Activated T-helper 17 cell treated with anti-CD3 and anti-CD28 coated beads, Interleukin-2, amount 50 U/mL, for 72 hours (primary cell): ENCODE measurements around the gene PRPF38A. TPM values are rescaled to one million over a fixed set of nuclear protein-coding genes. Genes with fewer than 3 reads are reported as not detected.
A peak's percentile ranks its signal among the peaks of the same experiment; 100 is the strongest.

Source experiments
- ATAC-seq: fragments of 150-1000 bp; cut with Tn5 transposase; replicated peaks from 2 replicates; pipeline ENCODE4 v1.10.0; 2021; ENCODE audit warnings: mild to moderate bottlenecking, moderate library complexity
- H3K27ac Mint-ChIP-seq: one replicate; pipeline ENCODE4 v1.8.0; 2022; ENCODE audit warnings: mixed read lengths
- H3K27me3 Mint-ChIP-seq: one replicate; pipeline ENCODE4 v1.8.0; 2022; ENCODE audit warnings: mixed read lengths
- H3K36me3 Mint-ChIP-seq: one replicate; pipeline ENCODE4 v1.8.0; 2022; ENCODE audit warnings: low read depth, mild to moderate bottlenecking, mixed read lengths
- H3K4me1 Mint-ChIP-seq: one replicate; pipeline ENCODE4 v1.8.0; 2022; ENCODE audit warnings: mixed read lengths
- H3K4me3 Mint-ChIP-seq: one replicate; pipeline ENCODE4 v1.8.0; 2022; ENCODE audit warnings: mild to moderate bottlenecking, mixed read lengths
- H3K9me3 Mint-ChIP-seq: one replicate; pipeline ENCODE4 v1.8.0; 2022; ENCODE audit warnings: mixed read lengths
- total RNA-seq, 2 donors: library from RNA; stranded (reverse); gene quantifications; one replicate each; pipeline ENCODE4 v1.2.3, GENCODE V29; 2022

The PRPF38A gene
- total RNA-seq, 2 donors from 2014 or later, result 63.1 to 82.5 TPM

DNA sequence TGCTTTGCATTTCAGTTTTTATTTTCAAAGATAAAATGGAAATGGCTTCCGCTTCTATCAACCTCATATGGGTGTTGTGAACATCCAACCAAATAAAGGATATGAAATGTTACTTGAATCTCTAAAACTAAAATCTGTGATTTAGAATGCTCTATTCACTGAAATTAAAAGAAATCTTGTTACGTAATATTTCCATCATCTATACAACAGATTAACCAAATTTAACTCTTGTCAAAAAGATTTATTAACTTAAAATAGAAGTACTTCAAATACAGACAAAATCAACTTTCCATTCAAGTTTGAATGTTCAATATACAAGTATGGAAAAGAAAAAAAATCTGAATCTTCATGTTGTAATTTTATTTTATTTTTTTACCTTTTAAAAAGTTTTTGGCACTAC, 18.7 kb downstream of the PRPF38A start:
- H3K36me3 Mint-ChIP-seq, result peaks cover 70% of the 10 kb centered on the region

DNA sequence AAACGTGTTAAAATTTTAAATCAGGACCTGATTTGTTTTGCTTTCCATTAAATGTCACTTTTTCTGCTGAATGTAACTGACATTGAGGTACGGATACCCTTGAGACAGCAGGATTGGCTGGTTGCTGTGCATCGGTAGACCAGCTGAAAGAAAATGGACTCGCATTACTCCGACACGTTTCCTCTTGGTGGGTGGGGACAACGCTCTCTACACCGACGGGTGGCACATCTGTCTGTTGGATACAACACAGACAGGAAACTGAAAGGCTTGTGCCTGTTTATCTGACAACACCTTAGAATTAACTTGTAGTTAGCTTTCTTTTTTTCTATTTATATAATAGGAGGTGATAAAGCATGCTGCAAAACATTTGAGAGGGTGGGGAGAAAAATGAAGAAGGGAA, 19.4 kb downstream of the PRPF38A start:
- Mint-ChIP-seq H3K9me3 (no peaks in the 10 kb centered on the region), H3K4me3 (peak overlapping the region; percentile 72), H3K4me1 (peaks cover 36% of the 10 kb centered on the region), H3K36me3 (peaks cover 65% of the 10 kb centered on the region), H3K27ac (peak overlapping the region; percentile 87), H3K27me3 (no peaks in the 10 kb centered on the region)
- peak; percentile 93 for ATAC-seq

More for the DNA sequence above, 18.7 kb downstream of the PRPF38A start:
- H3K27ac Mint-ChIP-seq, result no peak overlapping the region
- H3K27me3 Mint-ChIP-seq, result no peaks in the 10 kb centered on the region
- no peaks in the 10 kb centered on the region for H3K9me3 Mint-ChIP-seq
- H3K4me1 Mint-ChIP-seq, result peaks cover 36% of the 10 kb centered on the region
- no peak for ATAC-seq
- no peak overlapping the region for H3K4me3 Mint-ChIP-seq

DNA sequence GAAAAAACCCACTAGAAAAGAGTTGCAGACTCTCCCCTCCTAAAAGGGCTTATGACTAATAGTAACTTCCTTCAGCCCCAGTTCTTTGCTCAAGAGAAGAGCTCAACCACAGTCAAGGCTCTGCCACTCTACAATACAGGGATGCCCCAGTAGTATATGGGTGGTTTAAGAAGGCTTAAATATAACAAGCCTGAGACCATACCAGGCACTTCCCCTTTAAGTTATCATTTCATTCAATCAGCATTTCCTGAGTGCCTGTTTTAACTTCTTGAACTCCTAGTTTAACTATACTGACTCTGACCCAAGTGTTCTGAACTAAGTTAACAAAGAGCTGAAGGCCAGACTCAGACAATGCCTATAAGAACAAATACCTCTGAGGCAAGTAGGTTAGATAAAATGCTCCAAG, 19.8 kb downstream of the PRPF38A start:
- Mint-ChIP-seq H3K27ac (peak overlapping the region; percentile 87), H3K27me3 (no peaks in the 10 kb centered on the region), H3K36me3 (peaks cover 60% of the 10 kb centered on the region), H3K4me3 (peak overlapping the region; percentile 72), H3K4me1 (peaks cover 36% of the 10 kb centered on the region), H3K9me3 (no peaks in the 10 kb centered on the region)
- peak; percentile 94 for ATAC-seq

DNA sequence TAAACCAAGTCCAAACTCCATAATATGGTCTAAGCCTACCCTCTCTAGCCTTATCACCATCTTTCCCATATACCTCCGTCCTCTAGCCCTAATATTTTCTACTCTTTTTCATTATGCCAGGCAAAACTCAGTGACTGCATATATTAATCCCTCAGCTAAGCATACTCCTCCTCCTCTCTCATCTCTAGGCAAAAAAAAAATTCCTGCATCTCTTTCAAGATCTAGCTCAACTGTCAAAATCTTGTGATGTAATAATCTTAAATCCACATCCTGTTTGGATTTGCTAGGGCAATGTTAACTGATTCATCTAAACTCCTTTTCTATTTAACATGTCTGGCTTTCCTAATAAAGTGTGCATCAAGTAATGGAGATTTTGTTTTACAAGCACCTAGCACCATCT, 20.4 kb downstream of the PRPF38A start:
- Mint-ChIP-seq H3K9me3 (no peaks in the 10 kb centered on the region), H3K27ac (peak overlapping the region; percentile 87), H3K4me3 (peak overlapping the region; percentile 72), H3K4me1 (peaks cover 31% of the 10 kb centered on the region), H3K27me3 (no peaks in the 10 kb centered on the region), H3K36me3 (peaks cover 54% of the 10 kb centered on the region)
- ATAC-seq, result no peak

DNA sequence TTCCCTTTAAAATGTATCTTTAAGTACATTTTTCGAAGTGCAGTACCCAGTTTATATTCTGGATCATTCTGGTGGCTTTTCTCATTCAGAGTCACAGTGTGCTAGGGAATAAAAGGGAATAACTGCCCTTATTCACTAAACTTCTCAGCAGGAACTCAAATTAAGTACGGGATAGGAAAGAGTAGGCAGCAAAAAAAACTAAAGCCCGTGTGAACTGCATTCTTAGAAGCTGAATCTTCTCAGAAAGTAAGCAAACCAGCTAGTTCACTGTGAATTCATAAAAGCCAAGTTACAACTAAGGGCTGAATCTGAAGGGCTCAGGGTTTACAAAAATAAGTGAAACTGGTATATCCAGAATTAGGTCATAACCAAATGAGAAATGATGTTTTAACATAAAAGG, 22.0 kb downstream of the PRPF38A start:
- H3K27ac Mint-ChIP-seq, result peak overlapping the region; percentile 87
- ATAC-seq, result no peak
- no peaks in the 10 kb centered on the region for H3K9me3 Mint-ChIP-seq
- H3K27me3 Mint-ChIP-seq, result no peaks in the 10 kb centered on the region
- H3K4me3 Mint-ChIP-seq, result peak overlapping the region; percentile 4
- H3K4me1 Mint-ChIP-seq, result peaks cover 31% of the 10 kb centered on the region
- H3K36me3 Mint-ChIP-seq, result peaks cover 55% of the 10 kb centered on the region

DNA sequence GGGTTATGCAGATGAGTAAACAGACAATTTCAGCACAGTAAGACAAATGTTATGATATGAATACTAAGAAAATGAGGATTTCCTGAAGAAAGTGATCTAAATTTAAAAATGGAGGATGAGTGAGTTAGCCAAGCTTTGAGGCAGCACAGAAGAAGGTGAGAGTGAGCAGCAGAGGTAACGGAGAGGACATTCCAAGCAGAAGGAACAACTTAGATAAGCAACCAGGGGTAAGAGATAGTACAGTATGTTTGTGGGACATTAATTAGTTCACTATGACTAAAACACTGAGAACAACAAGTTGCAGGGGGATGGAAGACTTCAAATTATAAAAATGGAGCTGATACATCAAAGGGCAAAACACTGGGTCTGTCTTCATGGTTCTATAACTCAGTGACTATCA, 22.8 kb downstream of the PRPF38A start:
- Mint-ChIP-seq H3K27ac (no peak overlapping the region), H3K27me3 (no peaks in the 10 kb centered on the region), H3K36me3 (peaks cover 55% of the 10 kb centered on the region), H3K9me3 (no peaks in the 10 kb centered on the region), H3K4me1 (peaks cover 31% of the 10 kb centered on the region), H3K4me3 (no peak overlapping the region)
- ATAC-seq, result no peak

DNA sequence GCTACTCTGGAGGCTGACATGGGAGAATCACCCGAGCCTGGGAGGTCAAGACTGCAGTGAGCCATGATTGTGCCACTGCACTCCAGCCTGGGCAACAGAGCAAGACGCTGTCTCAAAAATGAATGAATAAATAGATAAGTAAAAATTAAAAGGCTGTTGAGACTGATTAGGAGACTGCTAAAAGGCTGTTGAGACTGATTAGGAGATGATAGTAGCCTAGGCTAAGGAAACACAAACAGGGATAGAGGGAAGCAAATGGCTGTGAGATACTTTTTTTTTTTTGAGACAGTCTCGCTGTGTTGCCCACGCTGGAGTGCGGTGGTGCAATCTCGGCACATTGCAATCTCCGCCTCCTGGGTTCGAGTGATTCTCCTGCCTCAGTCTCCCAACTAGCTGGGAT, 28.4 kb downstream of the PRPF38A start:
- Mint-ChIP-seq H3K4me1 (no peaks in the 10 kb centered on the region), H3K27me3 (no peaks in the 10 kb centered on the region), H3K27ac (no peak overlapping the region), H3K9me3 (no peaks in the 10 kb centered on the region), H3K36me3 (peaks cover 79% of the 10 kb centered on the region), H3K4me3 (no peak overlapping the region)
- ATAC-seq, result no peak

DNA sequence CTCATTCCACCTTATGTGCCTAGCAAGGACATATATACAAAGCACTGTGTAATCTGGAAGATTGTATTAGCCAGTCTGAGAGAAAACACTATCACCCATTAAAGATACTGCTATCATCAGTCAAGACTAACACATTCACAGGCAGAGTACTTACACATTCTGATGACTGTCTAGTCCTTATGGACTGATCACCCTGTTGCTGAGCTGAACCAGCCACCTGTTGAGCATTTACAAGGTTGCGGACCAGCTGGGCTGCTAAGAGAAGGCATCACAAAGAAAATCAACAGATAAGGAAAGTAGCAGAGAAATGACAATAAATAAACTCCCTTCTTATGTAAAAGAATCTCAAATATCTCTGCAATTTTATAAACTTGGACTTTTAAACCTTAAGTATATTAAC, 30.8 kb downstream of the PRPF38A start:
- ATAC-seq, result no peak
- no peak overlapping the region for H3K4me3 Mint-ChIP-seq
- H3K27ac Mint-ChIP-seq, result no peak overlapping the region

DNA sequence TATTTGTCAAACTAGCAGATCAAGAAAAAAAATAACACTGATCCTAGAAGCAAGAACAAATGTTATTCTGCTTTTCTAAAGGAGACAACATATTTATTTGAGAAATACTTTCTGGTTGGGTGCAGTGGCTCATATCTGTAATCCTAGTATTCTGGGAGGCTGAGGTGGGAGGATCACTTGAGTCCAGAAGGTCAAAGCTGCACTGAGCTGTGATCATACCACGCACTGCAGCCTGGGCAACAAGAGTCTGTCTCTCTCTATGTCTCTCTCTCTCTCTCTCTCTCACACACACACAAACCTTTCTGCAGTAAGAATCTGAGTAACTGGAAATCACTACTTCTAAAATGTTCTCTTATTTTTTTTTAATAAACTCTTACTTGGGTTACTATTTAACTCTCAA, 31.2 kb downstream of the PRPF38A start:
- H3K27ac Mint-ChIP-seq, result no peak overlapping the region

More for the DNA sequence above, 30.8 kb downstream of the PRPF38A start:
- no peaks in the 10 kb centered on the region for H3K9me3 Mint-ChIP-seq
- peaks cover 95% of the 10 kb centered on the region for H3K36me3 Mint-ChIP-seq
- no peaks in the 10 kb centered on the region for H3K4me1 Mint-ChIP-seq
- H3K27me3 Mint-ChIP-seq, result no peaks in the 10 kb centered on the region

DNA sequence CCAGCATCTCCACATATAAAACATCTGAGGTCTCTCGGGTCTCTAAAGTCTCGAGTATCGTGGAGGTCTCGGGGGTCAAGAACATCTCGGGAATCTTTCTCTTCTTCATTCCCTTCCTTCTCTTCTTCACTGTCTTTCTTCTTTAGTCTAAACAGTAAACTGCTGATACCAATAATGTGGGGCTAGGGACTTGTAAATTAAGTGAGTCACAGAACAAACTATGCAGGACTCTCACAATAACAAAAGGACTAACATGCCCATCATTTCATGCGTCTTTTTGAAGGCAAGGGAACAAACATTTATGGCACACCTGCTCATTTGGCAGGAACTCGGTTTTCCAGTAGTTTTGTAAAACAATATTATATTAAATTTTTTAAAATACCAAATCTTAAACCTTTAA, 32.4 kb downstream of the PRPF38A start:
- Mint-ChIP-seq H3K4me1 (no peaks in the 10 kb centered on the region), H3K9me3 (no peaks in the 10 kb centered on the region), H3K27ac (no peak overlapping the region), H3K4me3 (no peak overlapping the region), H3K36me3 (peaks cover 95% of the 10 kb centered on the region), H3K27me3 (no peaks in the 10 kb centered on the region)
- no peak for ATAC-seq

More for the DNA sequence above, 31.2 kb downstream of the PRPF38A start:
- Mint-ChIP-seq H3K27me3 (no peaks in the 10 kb centered on the region), H3K4me1 (no peaks in the 10 kb centered on the region), H3K36me3 (peaks cover 95% of the 10 kb centered on the region), H3K4me3 (no peak overlapping the region), H3K9me3 (no peaks in the 10 kb centered on the region)
- no peak for ATAC-seq

DNA sequence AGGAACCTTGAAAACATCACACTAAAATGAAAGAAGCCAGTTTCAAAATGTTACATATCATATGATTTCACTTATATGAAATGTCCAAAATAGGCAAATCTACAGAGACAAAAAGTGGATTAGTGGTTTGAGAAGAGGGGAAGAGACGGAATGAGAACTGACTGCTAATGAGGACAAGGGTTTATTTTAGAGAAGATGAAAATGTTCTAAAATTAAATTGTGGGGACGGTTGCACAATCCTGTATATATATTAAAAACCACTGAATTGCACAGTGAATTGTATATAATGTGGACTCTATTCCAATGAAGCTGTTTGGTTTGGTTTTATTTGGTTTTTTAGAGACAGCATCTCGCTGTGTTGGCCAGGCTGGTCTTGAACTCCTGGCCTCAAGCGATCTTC, 35.6 kb downstream of the PRPF38A start:
- ATAC-seq, result no peak
- no peak overlapping the region for H3K4me3 Mint-ChIP-seq
- peak overlapping the region; percentile 37 for H3K27ac Mint-ChIP-seq
- H3K36me3 Mint-ChIP-seq, result peaks cover 87% of the 10 kb centered on the region
- H3K9me3 Mint-ChIP-seq, result no peaks in the 10 kb centered on the region
- no peaks in the 10 kb centered on the region for H3K4me1 Mint-ChIP-seq
- no peaks in the 10 kb centered on the region for H3K27me3 Mint-ChIP-seq

DNA sequence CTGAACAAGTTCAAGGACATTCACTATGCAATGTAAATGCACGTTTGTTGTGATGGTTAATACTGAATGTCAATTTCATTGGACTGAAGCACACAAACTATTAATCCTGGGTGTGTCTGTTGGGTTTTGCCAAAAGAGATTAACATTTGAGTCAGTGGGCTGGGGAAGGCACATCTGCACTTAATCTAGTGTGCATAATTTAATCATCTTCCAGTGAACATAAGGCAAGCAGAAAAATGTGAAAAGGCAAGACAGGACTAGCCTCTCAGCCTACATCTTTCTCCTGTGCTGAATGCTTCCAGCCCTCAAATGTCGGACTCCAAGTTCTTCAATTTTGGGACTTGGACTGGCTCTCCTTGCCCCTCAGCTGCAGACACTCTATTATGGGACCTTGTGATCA, 40.1 kb downstream of the PRPF38A start:
- no peaks in the 10 kb centered on the region for H3K9me3 Mint-ChIP-seq
- H3K27ac Mint-ChIP-seq, result no peak overlapping the region
- H3K4me3 Mint-ChIP-seq, result no peak overlapping the region
- no peaks in the 10 kb centered on the region for H3K4me1 Mint-ChIP-seq
- no peak for ATAC-seq
- peaks cover 80% of the 10 kb centered on the region for H3K36me3 Mint-ChIP-seq
- no peaks in the 10 kb centered on the region for H3K27me3 Mint-ChIP-seq

DNA sequence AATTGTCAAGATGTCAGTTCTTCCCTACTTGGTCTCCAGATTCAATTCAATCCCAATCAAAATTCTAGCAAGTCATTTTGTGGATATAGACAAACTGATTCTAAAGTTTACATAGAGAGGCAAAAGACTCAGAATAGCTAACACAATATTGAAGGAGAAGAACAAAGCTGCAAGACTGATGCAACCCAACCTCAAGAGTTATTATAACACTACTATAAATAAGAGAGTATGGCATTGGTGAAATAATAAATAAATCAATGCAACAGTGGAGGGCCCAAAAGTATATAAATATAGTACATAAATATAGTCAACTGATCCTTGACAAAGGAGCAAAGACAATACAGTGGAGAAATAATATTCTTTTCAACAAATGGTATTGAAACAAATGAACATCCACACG, 49.7 kb downstream of the PRPF38A start:
- Mint-ChIP-seq H3K4me1 (no peaks in the 10 kb centered on the region), H3K36me3 (peaks cover 60% of the 10 kb centered on the region), H3K9me3 (no peaks in the 10 kb centered on the region), H3K4me3 (no peak overlapping the region), H3K27me3 (no peaks in the 10 kb centered on the region), H3K27ac (no peak overlapping the region)
- ATAC-seq, result no peak

DNA sequence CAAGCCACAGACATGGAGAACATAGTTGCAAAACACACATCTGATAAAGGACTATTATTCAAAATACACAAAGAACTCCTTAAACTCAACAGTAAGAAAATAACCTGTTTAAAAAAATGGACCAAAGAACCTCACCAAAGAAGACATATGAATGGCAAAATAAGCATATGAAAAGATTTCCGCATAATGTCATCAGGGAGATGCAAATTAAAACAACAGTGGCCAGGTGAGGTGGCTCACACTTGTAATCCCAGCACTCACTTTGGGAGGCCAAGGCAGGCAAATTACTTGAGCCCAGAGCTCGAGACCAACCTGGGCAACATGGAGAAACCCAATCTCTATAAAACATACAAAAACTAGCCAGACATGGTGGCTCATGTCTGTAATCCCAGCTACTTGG, 50.4 kb downstream of the PRPF38A start:
- Mint-ChIP-seq H3K27me3 (no peaks in the 10 kb centered on the region), H3K4me3 (no peak overlapping the region), H3K9me3 (no peaks in the 10 kb centered on the region), H3K36me3 (peaks cover 56% of the 10 kb centered on the region), H3K27ac (no peak overlapping the region), H3K4me1 (no peaks in the 10 kb centered on the region)
- no peak for ATAC-seq

DNA sequence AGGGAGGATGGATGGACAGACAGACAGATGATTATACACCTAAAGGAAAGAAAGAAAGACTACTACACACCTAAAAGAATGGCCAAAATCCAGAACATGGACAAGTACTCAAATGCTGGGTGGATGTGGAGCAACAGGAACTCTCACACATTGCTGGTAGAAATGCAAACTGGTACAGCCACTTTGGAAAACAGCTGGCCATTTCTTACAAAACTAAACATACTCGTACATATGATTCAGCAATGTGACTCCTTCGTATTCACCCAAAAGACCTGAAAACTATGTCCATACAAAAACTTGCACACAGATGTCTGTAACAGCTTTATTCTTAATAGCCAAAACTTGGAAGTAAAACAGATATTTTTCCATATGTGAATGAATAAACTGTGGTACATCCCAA, 51.3 kb downstream of the PRPF38A start:
- ATAC-seq, result no peak
- no peak overlapping the region for H3K4me3 Mint-ChIP-seq
- H3K4me1 Mint-ChIP-seq, result no peaks in the 10 kb centered on the region
- no peak overlapping the region for H3K27ac Mint-ChIP-seq
- H3K36me3 Mint-ChIP-seq, result peaks cover 61% of the 10 kb centered on the region
- H3K9me3 Mint-ChIP-seq, result no peaks in the 10 kb centered on the region
- no peaks in the 10 kb centered on the region for H3K27me3 Mint-ChIP-seq

DNA sequence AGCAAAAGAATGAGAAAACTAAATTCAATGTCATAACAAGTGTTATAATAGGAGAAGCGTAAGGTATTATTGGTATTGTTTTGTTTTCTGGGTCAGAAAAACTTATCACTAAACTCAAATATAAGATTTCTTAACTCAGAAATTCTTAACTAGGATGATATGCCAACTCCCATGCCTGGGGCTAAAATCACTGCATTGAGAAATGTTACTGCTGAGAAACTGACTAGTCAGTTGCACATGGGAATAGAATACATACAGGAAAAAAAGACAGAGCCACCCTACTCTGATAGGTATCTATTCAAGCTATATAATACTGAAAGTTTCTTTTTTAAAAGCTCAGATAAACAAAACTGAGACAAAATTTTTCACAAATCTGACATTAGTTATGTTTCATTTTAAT, 56.3 kb downstream of the PRPF38A start:
- Mint-ChIP-seq H3K27ac (no peak overlapping the region), H3K4me1 (no peaks in the 10 kb centered on the region), H3K36me3 (peaks cover 48% of the 10 kb centered on the region), H3K4me3 (no peak overlapping the region), H3K27me3 (no peaks in the 10 kb centered on the region), H3K9me3 (no peaks in the 10 kb centered on the region)
- ATAC-seq, result no peak
